Measurements from ENCODE around the gene GABARAP. TPM values are rescaled to one million over a fixed set of nuclear protein-coding genes. Genes with fewer than 3 reads are reported as not detected.

The GABARAP gene
- total and polyA plus RNA-seq, 2 of the 8 experiments (the other 6 are each of a cell fraction or from before 2014, with no cell fraction given) = 252 to 581 TPM

DNA sequence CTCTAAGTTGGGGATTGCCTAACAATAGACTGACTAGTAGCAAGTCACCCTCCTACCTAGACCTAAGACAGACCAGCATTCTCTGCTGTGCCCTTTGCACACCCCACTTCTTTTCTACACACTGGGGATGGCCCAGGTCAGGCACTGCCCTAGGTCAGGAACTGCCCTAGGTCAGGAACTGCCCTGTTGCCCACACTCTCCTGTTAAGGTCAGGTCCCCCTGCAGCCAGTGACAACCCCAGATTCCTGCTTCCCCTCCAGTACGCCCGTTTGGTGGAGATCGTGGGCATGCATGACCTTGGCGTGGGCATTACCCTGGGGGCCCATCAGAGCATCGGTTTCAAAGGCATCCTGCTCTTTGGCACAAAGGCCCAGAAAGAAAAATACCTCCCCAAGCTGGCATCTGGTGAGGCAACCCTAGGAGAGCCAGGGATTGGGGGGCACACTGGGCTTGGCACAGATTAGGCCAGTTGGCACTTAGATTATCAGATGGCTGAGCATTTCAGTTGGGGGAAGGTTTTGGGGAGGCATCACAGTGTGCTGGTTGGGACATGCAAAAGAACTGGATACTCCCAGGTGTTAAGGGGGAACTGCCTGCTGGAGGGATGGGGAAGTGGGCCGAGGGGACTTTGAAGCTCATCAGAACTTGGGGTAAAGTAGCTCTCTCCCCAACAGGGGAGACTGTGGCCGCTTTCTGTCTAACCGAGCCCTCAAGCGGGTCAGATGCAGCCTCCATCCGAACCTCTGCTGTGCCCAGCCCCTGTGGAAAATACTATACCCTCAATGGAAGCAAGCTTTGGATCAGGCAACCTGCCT lies 20.8 kb downstream of the GABARAP start:
- H2BK20ac ChIP-seq (ENCODE audit: low read length) = no peak overlapping the region
- H4K5ac ChIP-seq (ENCODE audit: insufficient read length, low read depth, low read length) = no peak overlapping the region
- FAIRE-seq (no peak), DNase-seq (ENCODE audit: low read depth in 1 of 2, low spot score in 2 of 2) (no peak)
- H3K36me3 ChIP-seq (ENCODE audit: control insufficient read depth in 2 of 4, insufficient read depth in 4 of 4, low read length in 3 of 4) = peaks cover 15 to 44% (median 34%) of the 10 kb centered on the region in 4 experiments
- no peak overlapping the region for H3K14ac ChIP-seq (ENCODE audit: insufficient read length)
- H3K9ac ChIP-seq (replicated peaks in 1 of 4; ENCODE audit: extremely low read depth in 1 of 4, low read depth in 3 of 4, low read length in 3 of 4) = no peak overlapping the region
- 0 out of 2 replicates have a peak, but pooled peaks have one; percentile 5 for TF ChIP-seq POLR2AphosphoS5 (IDR thresholded peaks at IDR 0.05; ENCODE audit: low read depth, low read length)
- TF ChIP-seq POLR2A (IDR thresholded peaks at IDR 0.05; ENCODE audit: control extremely low read depth in 1 of 2, low read depth in 2 of 2, low read length in 2 of 2) = peak; percentile 13 to 20; a peak in 1 of 3 replicates
- no peak for TF ChIP-seq CEBPB (IDR thresholded peaks at IDR 0.05; ENCODE audit: low read depth, low read length)
- TF ChIP-seq RBBP5 (IDR thresholded peaks at IDR 0.05; ENCODE audit: borderline replicate concordance, low read depth, low read length) = no peak
- TF ChIP-seq NRF1 (IDR thresholded peaks at IDR 0.05; ENCODE audit: low read depth, low read length) = no peak
- TF ChIP-seq SP4 (IDR thresholded peaks at IDR 0.05; ENCODE audit: low read length) = peak; percentile 11; the same call in 1 of the 2 replicates
- TF ChIP-seq RFX5 (IDR thresholded peaks at IDR 0.05; ENCODE audit: borderline replicate concordance, low read depth, low read length) = no peak
- no peak for TF ChIP-seq SP2 (IDR thresholded peaks at IDR 0.05; ENCODE audit: low read length)
- TF ChIP-seq, protein P1, sequence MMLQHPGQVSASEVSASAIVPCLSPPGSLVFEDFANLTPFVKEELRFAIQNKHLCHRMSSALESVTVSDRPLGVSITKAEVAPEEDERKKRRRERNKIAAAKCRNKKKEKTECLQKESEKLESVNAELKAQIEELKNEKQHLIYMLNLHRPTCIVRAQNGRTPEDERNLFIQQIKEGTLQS (IDR thresholded peaks at IDR 0.05; ENCODE audit: insufficient read depth, low read depth, low read length) = no peak
- H3K4me1 ChIP-seq (replicated peaks in 1 of 4; ENCODE audit: control insufficient read depth in 3 of 4, insufficient read depth in 4 of 4, low read length in 3 of 4) = peaks cover 6 to 23% (median 14%) of the 10 kb centered on the region in 4 experiments
- H2BK15ac ChIP-seq (ENCODE audit: low read length) = no peak overlapping the region
- POLR2A ChIA-PET (ENCODE audit: partially characterized antibody) = interaction anchor here (0.7 to 10.7 kb wide), 23 partner anchors 8 to 215 kb away, joined by 3 to 386 read pairs (median 4); partner anchors contain the start of genes CLDN7, CTDNEP1, DVL2 and ELP5
- no peak overlapping the region for H2AFZ ChIP-seq (ENCODE audit: low read length)
- no peaks in the 10 kb centered on the region for H3K9me3 ChIP-seq (ENCODE audit: insufficient read depth in 2 of 2, low read depth in 1 of 2, low read length in 1 of 2)
- no peak overlapping the region for H2BK12ac ChIP-seq (ENCODE audit: low read depth, low read length)
- no peak overlapping the region for H3K23ac ChIP-seq (ENCODE audit: insufficient read length)
- peaks cover 8% of the 10 kb centered on the region; the same call in 1 of the 2 replicates for H3K23me2 ChIP-seq (ENCODE audit: low read depth, low read length)
- H3K18ac ChIP-seq (ENCODE audit: extremely low read depth, low read length) = no peak overlapping the region
- no peak overlapping the region for H3K56ac ChIP-seq (replicated peaks; ENCODE audit: insufficient read length, low read depth, low read length)
- no peak overlapping the region for H4K8ac ChIP-seq (ENCODE audit: extremely low read depth, insufficient read depth, low read length)
- H3K27me3 ChIP-seq (replicated peaks in 1 of 4; ENCODE audit: control insufficient read depth in 3 of 4, extremely low read depth in 1 of 4, insufficient read depth in 3 of 4, low read length in 3 of 4) = no peaks in the 10 kb centered on the region
- H3K79me1 ChIP-seq (ENCODE audit: low read depth, low read length) = no peaks in the 10 kb centered on the region
- H3K4me2 ChIP-seq (ENCODE audit: insufficient read depth in 1 of 2, low read depth in 2 of 2, low read length in 2 of 2) = peak overlapping the region in 1 of 2 experiments; percentile 73; a peak in 1 of 4 replicates
- peaks cover 10 to 28% of the 10 kb centered on the region in 2 experiments for H4K20me1 ChIP-seq (replicated peaks in 1 of 2; ENCODE audit: control insufficient read depth in 1 of 2, insufficient read depth in 2 of 2, low read length in 2 of 2)
- H2BK120ac ChIP-seq (replicated peaks; ENCODE audit: low read depth, low read length) = no peak overlapping the region
- H3K4me3 ChIP-seq (ENCODE audit: extremely low read depth in 1 of 4, insufficient read depth in 2 of 4, low read depth in 3 of 4, low read length in 4 of 4) = no peak overlapping the region
- no peak overlapping the region for H3K4ac ChIP-seq (replicated peaks; ENCODE audit: insufficient read length, low read depth, low read length)
- CTCF ChIA-PET (ENCODE audit: partially characterized antibody) = interaction anchor here (0.6 to 4.3 kb wide), 15 partner anchors 10 to 177 kb away, joined by 3 to 46 read pairs (median 4); partner anchors contain the start of genes DVL2, GABARAP and PHF23
- WGBS, 2 experiments (ENCODE audit: extremely low coverage in 1 of 2, insufficient coverage in 1 of 2, insufficient read length in 1 of 2, insufficient replicate concordance in 2 of 2, low coverage in 1 of 2, low lambda C conversion rate in 2 of 2, missing lambda C conversion rate in 1 of 2) = 95% methylated on average over 10 of the region's 10 CpGs; no CpG with 5 or more reads in 1 of the 2 experiments
- H3K27ac ChIP-seq (ENCODE audit: low read depth, low read length) = no peak overlapping the region
- H3K79me2 ChIP-seq (ENCODE audit: control insufficient read depth in 1 of 2, insufficient read depth in 2 of 2, low read length in 2 of 2) = peaks cover 0 to 5% of the 10 kb centered on the region in 2 experiments; a peak in 1 of 4 replicates
- H2BK5ac ChIP-seq (ENCODE audit: low read depth, low read length) = no peak overlapping the region
- H4K91ac ChIP-seq (replicated peaks; ENCODE audit: insufficient read length, low read length) = no peak overlapping the region
- no peak overlapping the region for H2AK5ac ChIP-seq (ENCODE audit: low read depth, low read length)
